H1 (cell line): ENCODE results near the gene CNGA2. TPM values are rescaled to one million over a fixed set of nuclear protein-coding genes. Genes with fewer than 3 reads are reported as not detected.

Experiments used
- polyA plus RNA-seq, 7 experiments: library from polyadenylated mRNA; depleted of rRNA in 3 of 7; stranded (reverse) in 5 of 7; unstranded in 2 of 7; fragments of >200 nt in 5 of 7; fragments of 200-250 nt in 2 of 7; gene quantifications; 1 replicate in 5 of 7; 2 replicates in 1 of 7; 4 replicates in 1 of 7; pipeline versions ENCODE4 v1.2.1 to v1.2.3, GENCODE V29; 2011 to 2013; ENCODE audit warnings: missing spikeins in 2 of 7, mixed read lengths in 2 of 7
- total RNA-seq: library from RNA; stranded (reverse); fragmentation: NEBNext Ultra II Directional; extraction: Animal tissue kit (Norgen Biotek cat#: 25700); gene quantifications from 2 replicates; pipeline ENCODE4 v1.2.1, GENCODE V29; 2021

CNGA2 gene
- total and polyA plus RNA-seq, 2 of the 8 experiments (the other 6 are each of a cell fraction or from before 2014, with no cell fraction given), result not detected

Other genes with a start within 250 kb of the CNGA2 start
- 0.09 TPM in 1 of 2 replicates, not detected in the other for gene PASD1, start 171.1 kb upstream of the CNGA2 start, total RNA-seq
- gene PASD1, start 171.1 kb upstream of the CNGA2 start, polyA plus RNA-seq (2011; rRNA removed), result 0.03 TPM in 1 of 2 replicates, not detected in the other
- gene PRRG3, start 39.3 kb upstream of the CNGA2 start, total RNA-seq, result 5.4 and 8.2 TPM in 2 replicates
- 4.2 and 4.8 TPM in 2 replicates for gene PRRG3, start 39.3 kb upstream of the CNGA2 start, polyA plus RNA-seq (2011; rRNA removed)
- not detected in 2 replicates for gene FATE1, start 18.7 kb upstream of the CNGA2 start, total RNA-seq
- 0.12 and 0.27 TPM in 2 replicates for gene FATE1, start 18.7 kb upstream of the CNGA2 start, polyA plus RNA-seq (2011; rRNA removed)
- 0.27 and 0.45 TPM in 2 replicates for gene MAGEA4, start 178.1 kb downstream of the CNGA2 start, total RNA-seq
- gene MAGEA4, start 178.1 kb downstream of the CNGA2 start, polyA plus RNA-seq (2011; rRNA removed), result 0.67 and 2.3 TPM in 2 replicates
- gene GABRE, start 239.9 kb downstream of the CNGA2 start, total RNA-seq, result 3.5 and 5.5 TPM in 2 replicates
- gene GABRE, start 239.9 kb downstream of the CNGA2 start, polyA plus RNA-seq (2011; rRNA removed), result 7.0 and 16.3 TPM in 2 replicates